HG02642 (cell line): ENCODE results near the gene RALA.
"Not testable (repeated sequence)": the region's sequence is repeated elsewhere in the genome, so short reads cannot be mapped to it uniquely, and the experiment has no call there.

Source experiments
- ATAC-seq: cut with Tn5 transposase; IDR thresholded peaks from one replicate; pipeline ENCODE4 v1.9.1; 2021; ENCODE audit warnings: mild to moderate bottlenecking; ENCODE audit not compliant: unreplicated experiment, poor library complexity

Gene RALA

DNA sequence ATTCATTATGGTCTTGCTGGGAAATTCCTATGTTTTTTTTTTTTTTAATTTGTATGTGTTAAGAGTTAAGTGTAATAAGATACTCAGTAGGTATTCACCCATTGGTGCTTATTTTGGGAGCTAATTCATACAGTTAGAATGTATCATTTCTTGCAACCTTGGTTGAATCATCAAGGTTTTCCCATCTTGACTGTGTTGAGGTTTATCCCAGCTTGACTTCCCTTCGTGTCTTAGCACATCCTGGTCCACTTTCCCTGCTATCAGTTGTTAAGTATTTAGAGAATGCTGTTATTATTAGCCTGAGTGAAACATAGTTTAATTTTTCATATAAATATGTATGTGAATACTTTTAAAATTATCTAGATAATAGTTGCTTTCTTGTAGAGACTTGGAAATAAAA is 20.8 kb downstream of the RALA start:
- ATAC-seq, result no peak

GRCh38 chr7:39645482-39646407 is 22.4 kb downstream of the RALA start:
- no peak for ATAC-seq

DNA sequence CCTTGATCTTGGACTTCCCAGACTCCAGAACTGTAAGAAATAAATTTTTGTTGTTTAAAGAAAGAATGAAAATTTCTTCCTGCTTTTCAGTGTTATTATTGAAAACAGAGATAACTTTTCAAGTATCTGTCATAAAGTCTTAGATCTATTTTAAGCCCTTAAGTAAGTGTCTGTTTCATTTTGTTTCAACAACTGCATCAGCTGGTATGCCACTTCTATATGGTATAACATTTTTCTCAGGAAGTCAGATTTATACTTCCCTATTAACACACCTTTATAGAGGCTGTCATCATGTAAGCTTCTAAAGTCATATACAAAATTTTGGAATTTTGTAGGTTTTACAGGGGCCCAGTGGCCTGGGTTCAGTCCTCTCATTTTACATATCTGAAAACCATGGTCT is 24.4 kb downstream of the RALA start:
- no peak for ATAC-seq

GRCh38 chr7:39650676-39651075 is 27.3 kb downstream of the RALA start:
- ATAC-seq, result no peak

DNA sequence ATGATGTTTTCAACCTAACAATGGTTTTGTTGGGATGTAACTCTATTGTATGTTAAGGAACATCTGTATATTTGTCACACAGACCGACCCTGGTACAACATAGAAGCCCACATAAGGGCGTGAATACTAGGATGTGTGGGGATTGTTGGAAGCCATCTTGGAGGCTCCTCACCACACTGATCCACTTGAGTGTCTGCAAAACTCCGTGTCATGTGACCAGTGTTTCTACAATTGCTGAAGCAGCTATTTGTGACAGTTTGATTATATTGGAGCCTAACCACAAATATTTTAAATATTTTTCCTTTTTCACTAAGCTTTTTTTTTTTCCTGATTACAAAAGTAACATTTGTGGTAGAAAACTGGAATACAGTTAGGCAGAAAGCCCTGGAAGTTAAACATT is 27.9 kb downstream of the RALA start:
- ATAC-seq, result no peak

GRCh38 chr7:39656415-39656814 is 33.0 kb downstream of the RALA start:
- no peak for ATAC-seq

DNA sequence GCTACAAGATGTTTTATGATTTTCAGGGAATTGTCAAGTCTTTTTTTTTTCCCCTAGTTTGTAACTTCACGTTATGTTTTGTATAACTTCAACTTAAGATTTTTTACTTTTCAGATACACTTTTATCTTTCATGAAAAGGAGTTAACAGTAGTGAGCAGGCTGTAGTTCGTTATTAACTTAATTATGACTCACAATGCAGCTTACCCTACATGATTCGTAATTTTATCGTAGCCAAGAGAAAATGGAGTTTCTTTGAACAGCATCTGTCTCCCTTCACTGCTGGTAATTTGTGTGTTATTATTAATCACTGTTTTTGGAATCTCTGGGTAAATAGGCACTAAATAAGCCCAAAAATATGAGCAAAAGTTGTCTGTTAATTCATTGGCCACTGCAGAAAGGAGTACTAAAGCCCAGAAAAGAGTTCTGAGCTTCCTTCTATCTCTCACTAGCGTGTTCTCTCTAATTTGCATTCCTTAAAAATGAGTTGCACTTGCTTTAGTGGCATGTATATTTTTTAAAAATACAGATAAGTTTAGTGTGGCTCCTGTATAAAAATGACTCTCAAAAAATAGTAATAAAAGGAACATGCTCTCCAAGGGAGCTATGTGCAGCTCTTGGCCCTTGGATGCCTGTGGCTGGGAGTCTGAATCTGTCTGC is 36.1 kb downstream of the RALA start:
- ATAC-seq, result no peak

GRCh38 chr7:39661960-39662359 is 38.6 kb downstream of the RALA start:
- no peak for ATAC-seq

DNA sequence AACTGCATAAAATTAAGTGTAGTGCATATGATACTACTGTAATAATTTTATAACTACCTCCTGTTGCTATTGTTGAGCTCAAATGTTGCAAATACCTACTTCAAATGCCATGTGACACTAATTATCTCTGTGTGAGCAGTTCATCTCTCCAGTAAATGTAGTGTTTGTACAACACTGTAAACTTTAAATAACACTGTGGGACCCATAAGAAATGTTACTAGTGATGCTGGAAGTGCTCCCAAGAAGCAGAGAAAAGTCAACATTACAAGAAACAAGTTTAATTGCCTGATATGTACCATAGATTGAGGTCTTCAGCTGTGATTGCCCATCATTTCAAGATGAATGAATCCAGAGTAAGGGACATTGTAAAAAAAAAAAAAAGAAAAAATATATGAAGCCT is 39.9 kb downstream of the RALA start:
- ATAC-seq, result no peak

GRCh38 chr7:39664057-39664456 is 40.7 kb downstream of the RALA start:
- no peak for ATAC-seq

GRCh38 chr7:39664585-39664984 is 41.2 kb downstream of the RALA start:
- ATAC-seq, result no peak

DNA sequence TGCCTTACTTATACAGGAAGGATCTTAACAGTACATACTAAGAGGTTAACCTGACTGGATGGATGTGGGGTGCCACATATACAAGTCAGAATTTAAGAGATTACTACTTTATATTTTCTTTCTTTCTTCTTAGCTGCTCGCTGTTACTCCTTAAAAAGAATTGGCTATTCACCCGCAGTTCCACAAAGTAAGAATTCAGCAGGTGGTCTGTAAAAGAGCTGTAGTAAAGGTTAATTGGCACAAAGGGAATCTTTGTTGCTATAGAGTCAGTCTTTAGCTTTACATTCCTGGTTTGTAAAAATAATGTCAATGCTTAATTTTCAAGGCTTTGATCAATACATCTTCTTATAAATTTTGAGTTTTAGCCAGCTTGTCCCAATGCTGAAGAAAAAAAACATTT is 43.2 kb downstream of the RALA start:
- ATAC-seq, result no peak

- ATAC-seq, result no peak
These were observed 44.1 kb downstream of the RALA start for GRCh38 chr7:39667341-39667923.

- ATAC-seq, result not testable (repeated sequence)
These were observed 44.9 kb downstream of the RALA start for GRCh38 chr7:39668280-39668679.

DNA sequence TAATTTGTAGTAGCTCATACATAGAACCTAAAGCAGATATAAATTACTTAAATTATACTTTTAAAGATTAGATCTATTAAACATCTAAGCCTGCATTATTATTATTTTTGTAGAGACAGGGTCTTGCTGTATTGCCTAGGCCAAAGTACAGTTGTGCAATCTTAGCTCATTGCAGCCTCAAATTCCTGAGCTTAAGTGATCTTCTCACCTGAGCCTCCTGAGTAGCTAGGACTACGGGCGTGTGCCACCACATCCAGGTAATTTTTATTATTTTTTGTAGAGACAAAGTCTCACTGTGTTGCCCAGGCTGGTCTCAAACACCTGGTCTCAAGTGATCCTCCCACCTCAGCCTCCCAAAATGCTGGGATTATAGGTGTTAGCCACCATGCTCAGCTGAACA is 46.7 kb downstream of the RALA start:
- ATAC-seq, result no peak

GRCh38 chr7:39670934-39671333 is 47.6 kb downstream of the RALA start:
- ATAC-seq, result no peak

DNA sequence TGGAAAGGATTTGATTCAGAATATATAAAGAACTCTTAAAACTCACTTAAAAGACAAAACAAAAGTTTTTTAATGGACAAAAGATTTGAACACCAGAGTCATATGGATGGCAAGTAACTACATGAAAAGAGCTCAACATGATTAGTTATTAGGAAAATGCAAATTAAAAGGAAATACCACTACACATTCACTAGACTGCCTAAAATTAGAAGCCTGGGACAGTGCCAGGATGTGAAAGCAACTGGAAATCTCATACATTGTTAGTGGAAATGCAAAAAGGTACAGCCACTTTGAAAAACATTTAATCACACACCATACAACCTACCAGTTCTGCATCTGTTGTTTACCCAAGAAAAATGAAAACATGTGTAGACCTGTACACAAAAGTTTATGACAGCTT is 48.8 kb downstream of the RALA start:
- ATAC-seq, result no peak

DNA sequence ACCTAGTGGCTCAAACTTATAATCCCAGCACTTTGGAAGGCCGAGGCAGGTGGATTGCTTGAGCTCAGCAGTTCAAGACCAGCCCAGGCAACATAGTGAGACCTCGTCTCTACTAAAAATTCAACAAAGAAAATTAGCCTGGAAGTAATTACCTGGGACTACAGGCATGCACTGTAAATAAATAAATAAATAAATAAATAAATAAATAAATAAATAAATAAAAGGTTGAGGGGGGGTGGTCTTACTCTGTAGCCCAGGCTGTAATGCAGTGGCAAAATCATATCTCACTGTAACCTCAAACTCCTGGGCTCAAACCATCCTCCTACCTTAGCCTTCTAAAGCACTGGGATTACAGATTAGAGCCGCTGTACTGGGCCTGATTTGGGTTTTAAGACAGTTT is 50.5 kb downstream of the RALA start:
- ATAC-seq, result no peak

DNA sequence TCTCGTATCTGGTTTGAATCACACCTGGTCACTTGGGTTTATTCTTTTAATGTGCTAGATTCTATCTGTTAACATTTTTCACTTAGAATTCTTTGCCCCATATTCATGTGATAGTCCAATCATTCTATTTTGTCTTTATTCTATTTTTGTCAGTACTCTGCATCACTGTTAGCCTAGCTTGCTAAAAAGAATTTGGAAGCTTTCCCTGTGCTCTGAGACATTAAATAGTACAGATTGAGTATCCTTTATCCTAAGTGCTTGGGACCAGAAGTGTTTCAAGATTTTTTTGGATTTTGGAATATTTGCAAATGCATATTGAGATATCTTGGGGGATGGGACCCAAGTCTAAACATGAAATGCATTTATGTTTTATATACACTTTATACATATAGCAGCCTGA is 51.0 kb downstream of the RALA start:
- ATAC-seq, result no peak

DNA sequence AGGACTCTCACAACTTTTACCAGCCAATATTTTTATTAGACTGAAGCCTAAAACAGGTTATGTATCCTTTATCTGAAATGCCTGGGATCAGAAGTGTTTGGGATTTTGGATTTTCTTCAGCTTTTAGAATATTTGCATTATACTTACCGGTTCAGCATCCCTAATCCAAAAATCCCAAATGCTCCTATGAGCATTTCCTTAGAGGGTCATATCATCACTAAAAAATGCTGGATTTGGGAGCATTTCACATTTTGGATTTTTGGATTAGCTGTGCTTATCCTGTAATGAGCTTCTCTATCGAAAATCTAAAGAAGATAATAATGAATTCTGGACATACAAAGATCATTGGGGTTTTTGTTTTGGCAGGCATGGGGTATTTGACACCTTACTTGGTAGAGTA is 53.0 kb downstream of the RALA start:
- no peak for ATAC-seq

DNA sequence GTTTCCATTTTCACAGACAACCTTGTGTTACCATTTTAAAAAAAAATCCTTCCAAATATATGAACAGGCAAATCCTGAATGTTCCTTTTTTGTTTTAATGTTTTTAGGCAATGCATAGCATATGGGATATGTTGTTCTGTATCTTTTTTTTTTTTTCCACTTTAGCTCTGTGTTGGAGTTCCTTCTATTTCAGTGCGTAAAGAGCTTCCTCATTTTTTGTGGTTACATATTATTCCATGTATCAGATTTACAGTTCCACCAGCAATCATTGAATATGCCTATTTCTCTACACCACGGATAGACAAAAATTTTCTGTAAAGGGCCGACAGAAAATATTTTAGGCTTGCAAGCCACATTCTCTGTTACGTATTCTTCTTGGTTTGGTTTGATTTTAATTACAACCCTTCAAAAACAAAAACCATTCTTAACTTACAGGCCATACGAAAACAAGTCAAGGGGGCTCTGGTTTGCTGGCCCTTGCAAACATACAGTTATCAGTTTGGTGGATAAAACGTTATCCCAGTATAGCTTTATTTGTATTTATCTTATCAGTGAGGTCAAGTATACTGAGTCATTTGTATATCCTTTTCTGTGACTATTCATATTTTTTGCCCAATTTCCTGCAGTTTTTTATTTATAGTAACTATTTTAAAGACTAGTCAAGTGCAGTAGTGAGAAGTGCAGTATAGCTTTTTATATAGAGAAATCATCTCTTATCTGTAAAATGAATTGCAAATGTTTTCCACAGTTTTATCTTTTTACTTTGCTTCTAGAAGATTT is 55.7 kb downstream of the RALA start:
- no peak for ATAC-seq
